GM21390 (cell line): Measurements from ENCODE around the gene SMTN.
"Not testable (repeated sequence)": the region's sequence is repeated elsewhere in the genome, so short reads cannot be mapped to it uniquely, and the experiment has no call there.

Experiments
- ATAC-seq: cut with Tn5 transposase; IDR thresholded peaks from one replicate; pipeline ENCODE4 v1.9.1; 2021; ENCODE audit not compliant: unreplicated experiment

Gene SMTN

DNA sequence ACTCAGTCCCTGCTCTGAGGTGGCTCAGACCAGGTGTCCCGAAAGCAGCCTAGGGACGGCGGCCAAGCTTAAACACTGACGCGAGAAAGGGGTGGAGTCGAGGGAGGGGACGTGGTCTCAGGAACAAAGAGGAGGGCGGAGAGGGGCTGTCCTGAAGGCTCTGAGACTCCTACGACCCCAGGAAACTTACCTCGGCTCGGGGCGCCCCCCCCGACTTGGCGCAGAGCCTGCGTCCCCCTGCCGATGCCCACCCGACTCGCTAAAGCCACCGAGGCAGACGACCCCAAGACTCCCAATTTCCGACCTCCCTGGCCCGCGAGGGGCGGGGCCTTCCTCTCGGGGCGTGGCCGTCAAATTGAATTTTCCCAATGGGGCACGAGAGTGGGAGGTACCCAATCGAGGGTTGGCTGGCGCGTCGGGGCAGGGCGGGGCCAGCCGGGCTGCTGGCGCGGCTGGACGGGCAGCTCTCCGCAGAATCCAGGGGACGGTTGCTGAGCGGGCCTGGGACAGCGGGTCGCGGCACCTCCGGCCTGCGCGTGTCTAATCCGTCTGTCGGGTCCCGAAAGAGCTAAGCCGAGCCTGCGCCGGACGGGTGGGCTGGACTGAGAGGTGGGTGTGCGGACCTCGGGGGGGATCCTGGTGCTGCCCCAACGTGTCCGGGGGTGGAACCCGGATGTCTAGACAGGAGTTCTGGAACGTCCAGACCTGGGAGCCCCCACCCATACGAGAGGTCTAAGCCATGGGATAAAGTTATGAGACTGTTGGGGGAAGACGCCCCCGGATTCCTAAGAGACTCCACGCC is at the start of gene SMTN:
TSS of gene SMTN (plus strand) at position 471 of the 802 bp plus-strand sequence. CDS start 1,941 bp downstream, outside the sequence.
- peak; percentile 45 for ATAC-seq

DNA sequence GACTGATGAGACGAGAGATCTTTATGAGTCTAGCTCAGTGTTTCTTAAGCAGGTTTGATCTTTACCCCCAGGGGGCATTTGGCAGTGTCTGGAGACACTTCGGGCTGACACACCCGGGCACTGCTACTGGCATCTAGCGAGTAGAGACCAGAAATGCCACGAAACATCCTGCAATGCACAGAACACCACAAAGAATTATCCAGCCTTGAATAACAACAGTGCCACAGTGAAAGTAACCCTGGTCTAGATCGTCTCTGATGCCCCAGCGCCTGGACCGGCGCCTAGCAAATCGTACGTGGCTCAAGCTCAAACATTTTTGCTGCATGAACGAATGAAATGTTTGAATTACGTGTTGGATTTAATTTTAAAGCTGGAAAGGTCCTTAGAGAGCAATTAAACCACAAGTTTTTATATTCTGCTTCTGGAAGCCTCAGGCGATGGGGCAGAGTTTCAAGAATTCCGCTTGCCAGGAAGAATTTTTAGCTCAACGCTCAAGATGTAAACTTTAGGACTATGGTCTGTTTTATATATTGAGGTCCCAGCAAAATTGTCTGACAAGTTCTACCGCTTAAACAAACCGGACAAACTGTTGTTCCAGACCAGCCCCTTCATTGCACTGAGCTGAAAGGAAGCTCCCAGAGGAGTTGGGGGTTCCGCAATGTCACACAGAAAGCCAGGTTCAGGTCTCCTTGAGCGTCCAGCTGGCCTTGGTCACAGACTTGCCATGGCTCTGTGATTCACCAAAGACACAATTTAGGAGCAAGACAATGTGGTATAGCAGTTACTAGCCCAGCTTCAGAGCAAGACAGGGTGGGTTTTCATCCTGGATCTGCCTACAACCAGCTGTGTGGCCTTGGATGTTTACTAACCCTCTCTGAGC is 44.2 kb upstream of the SMTN start:
- ATAC-seq: no peak

DNA sequence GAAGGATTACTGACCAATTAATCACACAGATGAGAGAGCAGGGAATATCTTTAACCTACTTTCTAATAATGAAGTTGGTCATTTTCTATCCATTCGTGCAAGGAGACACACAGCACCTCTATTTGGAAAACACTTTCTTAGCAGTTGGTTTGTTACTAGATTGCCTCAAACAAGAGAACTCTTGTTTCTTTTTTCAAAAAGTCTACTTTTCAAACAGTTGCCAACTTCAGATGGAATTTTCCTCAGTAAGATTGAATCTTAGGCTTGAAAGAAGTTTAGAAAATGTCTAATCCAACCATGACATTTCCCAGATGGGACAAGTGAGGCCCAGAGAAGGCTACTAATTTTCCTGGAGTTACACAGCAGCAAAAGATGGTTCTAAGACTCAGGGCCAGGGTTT is 42.4 kb upstream of the SMTN start:
- no peak for ATAC-seq

DNA sequence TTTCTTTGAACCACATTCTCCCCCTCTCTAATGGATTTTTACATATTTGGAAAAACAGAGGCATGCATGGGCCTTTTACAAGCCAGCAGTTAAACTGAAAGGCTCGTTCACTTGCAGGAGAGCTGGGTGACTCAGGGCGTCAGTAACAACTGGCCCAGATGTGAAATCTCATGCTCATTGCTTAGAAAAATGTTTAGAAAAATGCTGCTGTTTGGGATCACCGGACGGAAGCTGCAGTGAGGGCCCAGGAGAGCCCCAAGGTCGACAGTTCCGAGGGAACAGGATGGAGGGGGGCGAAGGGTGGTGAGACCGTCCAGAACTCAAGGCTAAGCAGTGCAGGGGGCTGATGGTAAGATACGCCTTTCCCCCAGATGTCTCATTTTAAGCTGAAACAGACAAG is 41.7 kb upstream of the SMTN start:
- ATAC-seq: no peak

DNA sequence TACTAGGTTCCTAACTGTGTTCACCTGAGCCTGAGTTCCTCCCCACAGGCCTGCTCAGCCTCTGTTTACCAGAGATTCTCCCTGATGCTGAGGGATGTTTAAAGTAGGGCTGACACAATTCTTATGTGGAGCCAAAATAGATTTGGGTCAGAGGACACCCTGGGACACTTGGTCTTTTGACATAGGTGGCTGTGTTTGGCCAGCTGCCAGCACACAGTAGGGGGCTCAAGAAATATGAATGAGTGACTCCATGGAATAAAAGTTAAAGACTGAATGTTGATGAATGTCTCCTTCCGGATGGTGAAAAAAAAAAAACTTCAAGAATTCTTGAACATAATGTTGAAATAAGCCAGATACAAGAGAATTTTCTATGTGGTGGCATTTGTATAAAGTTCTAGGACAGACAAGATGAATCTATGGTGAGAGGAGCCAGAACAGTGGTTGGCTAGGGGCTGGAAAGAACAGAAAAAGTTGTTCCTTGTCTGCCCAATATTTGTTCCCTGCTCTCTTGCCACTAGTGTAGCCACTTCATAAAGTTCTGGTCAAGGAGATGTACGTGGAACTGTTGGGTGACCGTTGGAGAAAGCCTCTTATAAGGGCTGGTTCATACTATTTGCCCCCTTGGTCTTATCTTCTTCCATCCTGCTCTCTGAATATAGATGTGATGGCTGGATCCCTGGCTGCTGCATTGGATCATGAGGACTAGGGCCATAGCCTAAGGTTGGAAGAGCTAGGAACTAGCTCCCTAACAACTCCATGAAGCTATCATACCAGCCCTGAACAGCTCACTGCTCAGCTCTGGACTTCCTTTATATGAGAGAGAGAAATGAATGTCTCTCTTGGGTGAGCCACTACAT is 40.3 kb upstream of the SMTN start:
- ATAC-seq: no peak

DNA sequence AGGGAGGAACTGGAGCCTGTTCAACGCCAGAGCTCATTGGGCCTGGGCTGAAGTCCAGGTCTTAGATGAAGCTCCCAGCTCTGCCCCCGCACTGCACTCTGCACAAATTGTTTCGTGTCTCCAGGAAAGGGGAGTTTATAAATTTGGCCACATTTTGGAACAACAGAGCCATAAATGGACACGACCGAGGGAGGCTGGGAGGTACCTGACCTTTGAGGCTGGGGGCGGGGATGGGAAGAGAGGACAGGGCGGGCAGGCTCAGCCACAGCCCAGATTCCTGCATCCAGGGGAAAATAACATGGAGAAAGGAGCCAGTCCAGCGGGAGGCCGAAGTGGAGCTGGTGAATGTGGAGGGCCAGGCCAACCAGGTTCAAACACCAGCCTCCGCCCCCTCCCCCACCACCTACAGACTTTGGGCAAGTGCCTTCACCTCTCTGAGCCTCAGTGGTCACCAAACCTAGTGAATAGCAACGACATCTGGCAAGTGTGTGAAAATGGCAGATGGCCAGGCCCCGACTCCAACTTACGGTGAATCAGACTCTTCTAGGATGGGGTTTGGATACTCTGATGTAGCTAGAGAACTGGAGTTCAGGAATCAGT is 36.8 kb upstream of the SMTN start:
- no peak for ATAC-seq

DNA sequence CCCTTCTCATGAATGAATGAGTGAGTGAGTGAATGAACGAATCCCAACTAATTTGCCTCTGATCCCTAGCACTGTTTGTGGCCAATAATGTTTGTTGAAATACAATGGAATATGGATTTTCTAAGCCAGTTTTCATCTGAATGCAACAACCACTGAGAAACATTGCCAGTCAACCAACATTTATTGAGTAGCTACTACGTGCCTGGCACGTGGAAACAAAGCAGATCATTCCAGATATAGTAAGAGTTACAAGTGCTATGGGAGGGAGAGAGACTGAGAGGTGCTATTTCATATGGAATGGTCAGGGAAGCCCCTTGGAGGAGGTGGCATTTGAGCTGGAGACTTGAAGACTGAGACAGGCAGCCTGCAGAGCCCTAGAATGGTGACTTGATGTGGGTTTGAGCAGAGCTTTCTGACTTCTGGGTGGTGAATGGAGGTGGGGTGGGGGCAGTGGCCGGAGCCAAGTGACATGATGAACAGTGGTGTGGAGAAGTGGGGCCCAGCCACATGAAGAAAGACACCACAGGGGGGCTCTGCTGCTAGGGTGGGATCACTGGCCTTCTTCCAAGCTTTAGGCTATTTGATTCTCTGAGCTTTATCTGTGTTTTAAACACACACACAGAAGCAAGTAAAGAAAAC is 35.1 kb upstream of the SMTN start:
- no peak for ATAC-seq

DNA sequence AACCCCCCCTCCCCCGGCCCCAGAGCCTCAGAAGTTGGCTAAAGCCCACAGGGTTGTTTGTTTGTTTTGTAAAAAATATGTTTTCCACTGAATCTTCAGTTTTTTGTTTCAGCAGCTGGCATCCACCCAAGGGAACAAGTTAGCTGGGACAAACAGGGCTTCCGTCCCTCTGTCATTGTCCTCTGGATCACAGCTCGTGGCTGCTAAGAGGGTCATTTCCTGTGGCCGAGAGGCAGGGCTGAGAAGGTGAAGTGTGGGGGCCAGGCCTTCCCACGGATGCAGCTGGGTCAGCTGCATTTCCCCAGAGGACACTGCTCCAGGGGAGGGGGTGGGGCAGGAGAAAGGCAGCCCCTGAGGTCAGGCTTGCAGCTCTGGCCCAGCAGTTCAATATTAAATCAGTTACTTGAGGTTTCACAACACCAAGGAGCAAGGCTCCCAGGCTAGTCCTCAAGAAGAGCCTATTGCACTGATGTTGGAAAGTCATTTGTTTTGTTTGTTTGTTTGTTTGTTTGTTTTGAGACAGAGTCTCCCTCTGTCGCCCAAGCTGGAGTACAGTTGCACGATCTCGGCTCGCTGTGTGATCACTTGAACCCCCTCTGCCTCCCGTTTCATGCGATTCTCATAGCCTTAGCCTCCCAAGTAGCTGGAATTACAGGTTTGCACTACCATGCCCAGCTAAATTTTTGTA is 34.4 kb upstream of the SMTN start:
- no peak for ATAC-seq

DNA sequence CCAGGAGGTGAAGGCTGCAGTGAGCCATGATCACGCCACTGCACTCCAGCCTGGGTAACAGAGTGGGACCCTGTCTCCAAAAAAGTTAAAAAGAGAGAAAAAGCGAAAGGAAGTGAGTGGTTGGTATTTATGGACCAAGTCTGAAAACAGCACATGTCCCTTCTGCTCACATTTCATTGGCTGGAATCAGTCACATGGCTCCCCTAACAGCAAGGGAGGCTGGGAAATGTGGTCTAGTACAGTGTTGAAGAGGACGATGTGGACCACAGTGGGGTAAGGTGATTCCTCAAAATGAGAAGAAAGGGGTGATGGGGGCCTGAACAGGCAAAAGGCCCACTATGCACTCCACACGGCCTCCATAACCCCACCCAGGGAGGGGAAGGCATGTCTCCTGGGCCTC is 32.5 kb upstream of the SMTN start:
- ATAC-seq: no peak

DNA sequence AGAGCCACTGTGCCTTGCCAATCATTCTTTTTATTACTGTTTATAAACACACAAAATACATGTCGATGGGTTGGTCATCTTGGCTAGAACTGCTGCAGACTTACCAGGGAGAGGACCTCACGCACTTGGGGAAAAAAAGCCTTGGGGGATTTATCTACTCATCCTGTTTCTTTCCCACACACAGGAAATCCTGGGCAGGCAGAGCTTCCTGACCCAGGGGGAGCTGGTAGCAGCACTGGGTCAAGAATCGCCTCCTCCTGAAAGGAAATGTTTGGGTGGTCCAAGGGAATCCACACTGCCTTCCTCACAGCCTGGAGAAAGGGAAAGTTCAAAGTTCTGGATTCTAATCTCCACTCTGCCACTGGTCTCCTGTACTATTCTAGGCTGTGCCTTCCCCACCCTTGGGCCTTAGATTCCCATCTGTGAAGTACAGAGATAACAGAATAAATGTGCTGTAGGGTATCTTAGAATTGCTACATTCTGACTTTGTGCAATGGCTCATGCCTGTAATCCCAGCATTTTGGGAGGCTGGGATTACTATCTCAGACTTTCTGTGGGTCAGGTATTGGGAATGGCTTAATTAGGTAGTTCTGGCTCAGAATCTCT is 31.2 kb upstream of the SMTN start:
- ATAC-seq: no peak

DNA sequence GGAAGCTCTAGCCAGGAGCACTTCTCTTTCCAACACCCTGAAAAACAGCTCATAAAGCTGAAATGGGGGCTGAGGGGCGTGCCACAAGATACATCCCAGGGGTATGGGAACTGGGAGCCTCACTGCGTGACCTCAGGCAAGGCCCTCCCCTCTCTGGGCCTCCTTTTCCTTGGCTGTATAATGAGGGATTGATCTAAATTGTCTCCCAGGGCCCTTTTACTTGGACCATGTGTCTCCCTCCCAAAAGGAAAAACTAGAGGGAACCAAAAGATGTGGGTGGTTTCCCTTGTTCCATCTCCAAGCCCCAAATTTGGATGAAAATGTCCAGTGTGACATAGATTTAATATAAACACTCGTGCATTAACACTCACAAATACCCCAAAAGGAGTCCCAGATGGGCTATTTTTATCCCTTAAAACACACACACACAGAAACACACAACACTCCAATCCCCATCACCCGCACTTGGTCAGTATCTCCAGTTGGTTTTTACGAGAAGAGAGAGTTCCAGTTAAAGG is 25.9 kb upstream of the SMTN start:
- no peak for ATAC-seq

DNA sequence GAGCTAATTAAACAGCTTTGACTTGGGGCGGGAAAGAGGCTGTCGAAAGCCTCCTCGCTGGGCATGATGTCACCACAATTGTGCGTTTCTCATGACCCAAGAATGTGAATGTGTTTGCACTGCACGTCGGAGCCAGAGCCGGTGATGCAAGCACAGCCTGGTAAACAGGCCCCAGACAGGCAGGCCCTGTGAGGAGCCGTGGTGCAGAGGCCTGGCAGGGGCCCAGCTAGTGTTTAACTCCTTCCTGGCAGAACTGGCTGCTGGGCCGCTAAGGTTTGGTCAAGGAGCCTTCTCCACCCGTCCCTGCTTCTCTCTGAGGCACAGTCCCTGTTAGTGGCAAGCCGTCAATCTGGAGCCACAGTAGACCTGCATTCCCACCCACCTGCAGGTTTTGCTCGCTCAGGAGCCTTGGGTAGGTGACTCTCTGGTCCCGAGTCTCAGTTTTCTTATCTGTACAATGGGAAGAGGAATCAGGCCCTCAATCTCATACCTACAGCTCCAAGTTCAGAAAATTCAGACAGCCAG is 25.4 kb upstream of the SMTN start:
- ATAC-seq: no peak

DNA sequence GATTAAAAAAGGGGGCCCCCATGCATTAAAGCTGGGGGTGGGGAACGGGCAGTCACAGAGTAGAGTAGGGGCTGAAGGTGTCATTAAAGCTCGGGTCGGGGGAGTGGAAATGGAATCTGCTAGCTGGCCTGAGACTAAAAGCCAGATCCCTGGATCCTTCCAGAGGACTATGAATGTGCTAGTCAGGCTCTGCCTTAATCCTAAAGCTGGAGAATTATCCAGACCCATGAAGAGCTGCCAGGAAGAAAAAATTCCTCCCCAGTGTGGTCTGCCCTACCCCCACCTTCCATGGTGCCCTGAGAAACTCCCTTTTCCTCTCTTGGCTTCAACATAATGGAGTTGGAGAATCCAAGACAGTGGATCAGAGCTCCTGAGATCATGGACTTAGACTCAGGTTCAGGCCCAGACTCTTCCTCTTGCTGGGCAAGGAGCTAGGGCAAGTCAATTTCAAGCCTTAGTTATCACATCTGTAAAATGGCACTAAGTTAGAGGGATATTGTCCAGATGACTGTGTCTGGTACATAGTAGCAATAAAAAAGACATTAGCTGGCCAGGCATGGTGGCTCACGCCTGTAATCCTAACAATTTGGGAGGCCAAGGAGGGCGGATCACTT is 24.0 kb upstream of the SMTN start:
- no peak for ATAC-seq

DNA sequence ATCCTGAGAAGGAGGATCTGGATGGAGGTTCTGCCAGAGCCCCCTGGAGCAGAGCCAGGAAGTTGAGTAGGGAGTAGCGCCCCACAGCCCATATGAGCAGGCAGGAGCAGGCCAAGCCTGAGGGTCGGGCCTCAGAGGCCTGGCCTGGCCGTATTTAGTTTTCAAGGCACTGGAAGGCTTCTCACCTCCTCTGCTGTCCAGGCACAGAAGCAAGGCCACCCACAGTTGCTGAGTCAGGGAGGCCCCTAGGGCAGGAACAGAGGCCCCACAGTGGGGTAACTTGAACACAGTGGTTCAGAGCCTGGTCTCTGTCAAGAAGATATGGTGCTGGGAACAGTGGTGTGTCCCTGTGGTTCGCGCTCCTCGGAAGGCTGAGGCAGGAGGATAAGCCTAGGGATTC is 21.5 kb upstream of the SMTN start:
- ATAC-seq: not testable (repeated sequence)

DNA sequence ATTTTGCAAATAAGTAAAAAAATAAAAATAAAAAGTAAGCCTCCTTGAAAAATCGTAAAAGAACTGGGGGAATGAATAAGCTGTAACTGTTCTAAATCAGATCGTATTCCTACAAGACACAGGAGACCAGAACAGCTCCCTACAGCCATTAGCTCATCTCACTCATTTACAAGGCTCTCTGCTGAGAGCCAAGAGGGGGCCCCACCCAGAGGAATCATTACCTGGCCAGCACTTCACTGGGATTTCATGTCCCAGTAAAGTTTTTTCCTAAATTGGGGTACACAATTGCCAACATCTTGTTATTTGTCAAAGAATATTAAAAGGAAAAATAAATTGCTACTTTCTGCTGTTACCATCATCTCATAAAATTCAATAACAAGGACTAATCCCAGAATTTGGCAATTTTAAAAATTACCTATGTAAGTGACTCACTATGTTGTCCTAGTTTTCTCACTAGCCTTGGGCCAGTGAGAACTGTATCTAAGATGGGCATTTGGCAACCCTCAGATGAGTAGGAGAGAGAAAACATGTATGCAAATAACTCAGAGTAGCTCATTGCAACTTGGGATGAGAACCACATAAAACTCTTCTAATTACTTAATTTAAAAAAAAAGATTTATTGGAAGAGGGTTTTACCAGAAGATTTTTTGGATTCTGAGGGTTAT is 18.4 kb upstream of the SMTN start:
- ATAC-seq: no peak

DNA sequence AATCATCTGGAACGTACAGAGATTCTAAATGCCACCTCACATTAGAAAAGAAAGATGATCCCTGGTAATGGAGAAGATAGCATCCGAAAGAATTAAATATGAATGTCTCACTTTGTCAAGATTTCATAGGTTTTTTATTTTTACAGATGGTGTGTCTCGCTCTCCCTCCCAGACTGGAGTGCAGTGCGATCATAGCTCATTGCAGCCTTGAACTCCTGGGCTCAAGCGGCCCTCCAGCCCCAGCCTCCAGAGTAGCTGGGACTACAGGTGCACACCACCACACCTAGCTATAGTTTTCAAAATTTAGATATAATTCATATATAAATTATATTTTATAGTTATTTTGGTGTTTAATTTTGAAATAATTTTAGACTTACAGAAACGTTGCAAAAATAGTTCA is 16.7 kb upstream of the SMTN start:
- no peak for ATAC-seq

DNA sequence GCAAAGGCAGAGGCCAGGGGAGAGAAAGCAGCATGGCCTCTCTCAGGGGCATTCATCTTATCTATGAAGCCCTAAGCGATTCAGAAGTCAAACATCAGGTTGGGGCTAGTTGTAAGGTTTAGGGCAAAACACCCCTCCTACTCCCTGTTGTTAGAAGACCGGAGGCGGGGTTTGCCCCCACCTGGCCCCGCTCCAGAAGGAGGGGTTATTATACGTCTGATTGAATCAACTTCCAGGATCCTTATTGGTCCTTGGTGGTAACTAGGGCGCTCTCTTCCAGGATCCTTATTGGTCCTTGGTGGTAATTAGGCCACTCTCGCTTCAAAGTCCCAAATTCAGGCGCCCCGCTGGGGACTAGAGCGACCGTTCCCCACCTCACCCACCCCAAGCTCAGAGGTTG is 12.1 kb upstream of the SMTN start:
- no peak for ATAC-seq
